KOPT-K1 (cell line): Measurements from ENCODE around the gene FTMT.
"Not testable (repeated sequence)": the region's sequence is repeated elsewhere in the genome, so short reads cannot be mapped to it uniquely, and the experiment has no call there.

Experiments
- H3K27ac ChIP-seq: fragments of 200-600 bp; sonication (generic); 2 replicates; pipeline ENCODE4 v1.5.1; 2016; ENCODE audit warnings: antibody characterized with exemption, mild to moderate bottlenecking, low read depth, low read length; ENCODE audit not compliant: poor library complexity, severe bottlenecking
- H3K36me3 ChIP-seq: fragments of 200-600 bp; sonication (generic); 2 replicates; pipeline ENCODE4 v1.5.1; 2017; ENCODE audit warnings: antibody characterized with exemption, mild to moderate bottlenecking, low read length, moderate library complexity; ENCODE audit not compliant: insufficient read depth
- H3K9me3 ChIP-seq: fragments of 200-600 bp; sonication (generic); 2 replicates; pipeline ENCODE4 v1.5.1; 2017; ENCODE audit warnings: antibody characterized with exemption, low read length, mild to moderate bottlenecking; ENCODE audit not compliant: insufficient read depth, poor library complexity, severe bottlenecking

FTMT gene

DNA sequence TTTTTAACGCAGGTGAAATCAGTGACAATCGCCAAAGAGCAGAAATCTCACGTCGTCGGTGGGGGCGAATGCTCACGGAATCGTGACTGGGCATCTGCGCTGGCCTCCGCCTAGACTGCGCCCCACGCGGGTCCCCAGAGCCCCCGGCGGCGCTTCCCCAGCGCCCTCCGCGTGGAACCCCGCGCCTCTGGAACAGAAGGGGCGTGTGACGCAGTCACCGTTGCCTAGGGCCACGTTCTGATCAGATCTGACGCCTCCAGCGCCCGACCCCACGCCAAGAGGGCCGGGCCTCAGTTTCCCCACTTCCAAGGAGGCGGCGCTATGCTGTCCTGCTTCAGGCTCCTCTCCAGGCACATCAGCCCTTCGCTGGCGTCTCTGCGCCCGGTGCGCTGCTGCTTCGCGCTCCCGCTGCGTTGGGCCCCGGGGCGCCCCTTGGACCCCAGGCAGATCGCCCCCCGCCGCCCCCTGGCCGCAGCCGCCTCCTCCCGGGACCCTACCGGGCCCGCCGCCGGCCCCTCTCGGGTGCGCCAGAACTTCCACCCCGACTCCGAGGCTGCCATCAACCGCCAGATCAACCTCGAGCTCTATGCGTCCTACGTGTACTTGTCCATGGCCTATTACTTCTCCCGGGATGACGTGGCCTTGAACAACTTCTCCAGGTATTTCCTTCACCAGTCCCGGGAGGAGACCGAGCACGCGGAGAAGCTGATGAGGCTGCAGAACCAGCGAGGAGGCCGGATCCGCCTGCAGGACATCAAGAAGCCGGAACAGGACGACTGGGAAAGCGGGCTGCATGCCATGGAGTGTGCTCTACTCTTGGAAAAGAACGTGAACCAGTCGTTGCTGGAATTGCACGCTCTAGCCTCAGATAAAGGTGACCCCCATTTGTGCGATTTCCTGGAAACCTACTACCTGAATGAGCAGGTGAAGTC is at the start of gene FTMT:
Gene FTMT (plus strand): TSS at position 240 of the 932 bp plus-strand sequence. CDS start 82 bp downstream, at position 322.
- Histone ChIP-seq H3K36me3 (no peaks in the 10 kb centered on the region), H3K27ac (no peak within 1 kb of the TSS), H3K9me3 (peaks cover 12% of the 10 kb centered on the region)

DNA sequence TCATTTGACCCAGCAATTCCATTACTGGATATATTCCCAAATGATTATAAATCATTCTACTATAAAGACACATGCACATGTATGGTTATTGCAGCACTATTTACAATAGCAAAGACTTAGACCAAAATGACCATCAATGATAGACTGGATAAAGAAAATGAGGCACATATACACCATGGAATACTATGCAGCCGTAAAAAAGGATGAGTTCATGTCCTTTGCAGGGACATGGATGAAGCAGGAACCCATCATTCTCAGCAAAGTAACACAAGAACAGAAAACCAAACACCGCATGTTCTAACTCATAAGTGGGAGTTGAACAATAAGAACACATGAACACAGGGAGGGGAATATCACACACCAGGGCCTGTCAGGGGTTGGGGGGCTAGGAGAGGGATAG is 46.4 kb upstream of the FTMT start:
- not testable (repeated sequence) for H3K36me3 ChIP-seq, H3K27ac ChIP-seq, H3K9me3 ChIP-seq

DNA sequence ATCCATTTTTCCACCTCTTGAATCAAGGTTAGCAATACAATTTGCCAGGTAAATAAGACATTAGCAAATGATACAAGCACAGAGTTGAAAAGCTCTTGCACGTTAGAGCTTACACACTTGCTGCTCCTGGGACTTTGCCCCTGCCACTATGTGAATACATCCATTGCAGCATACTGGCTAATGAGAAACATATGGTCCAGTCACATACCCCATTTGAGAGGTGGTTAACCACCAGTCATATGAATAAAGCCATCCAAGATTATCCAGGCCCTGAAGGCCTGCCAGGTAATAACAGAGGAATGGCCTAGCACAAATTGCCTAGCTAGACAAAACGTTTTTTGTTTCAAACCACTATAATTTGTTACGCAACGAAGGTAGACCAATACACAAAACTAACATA is 45.8 kb upstream of the FTMT start:
- no peak overlapping the region for H3K27ac ChIP-seq
- H3K9me3 ChIP-seq = no peaks in the 10 kb centered on the region
- H3K36me3 ChIP-seq = no peaks in the 10 kb centered on the region

DNA sequence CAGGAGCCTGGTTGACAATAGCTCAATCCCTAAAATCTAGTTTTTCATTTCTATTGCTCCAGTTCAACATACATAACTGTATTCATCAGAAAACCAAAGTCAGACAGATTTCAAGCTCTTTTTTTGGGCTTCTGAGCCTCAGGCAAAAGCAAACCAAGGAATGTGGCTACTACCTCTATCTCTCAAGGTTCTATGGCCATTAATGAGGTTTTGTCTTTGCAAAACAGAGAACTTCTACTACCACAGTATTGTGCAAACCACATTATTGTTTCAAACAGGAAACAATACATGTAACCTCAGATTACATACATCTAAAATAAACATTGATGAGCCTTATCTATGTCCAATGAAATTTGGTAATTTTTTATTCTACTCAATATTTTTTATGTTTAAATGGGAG is 35.5 kb upstream of the FTMT start:
- no peak overlapping the region for H3K27ac ChIP-seq
- no peaks in the 10 kb centered on the region for H3K9me3 ChIP-seq

DNA sequence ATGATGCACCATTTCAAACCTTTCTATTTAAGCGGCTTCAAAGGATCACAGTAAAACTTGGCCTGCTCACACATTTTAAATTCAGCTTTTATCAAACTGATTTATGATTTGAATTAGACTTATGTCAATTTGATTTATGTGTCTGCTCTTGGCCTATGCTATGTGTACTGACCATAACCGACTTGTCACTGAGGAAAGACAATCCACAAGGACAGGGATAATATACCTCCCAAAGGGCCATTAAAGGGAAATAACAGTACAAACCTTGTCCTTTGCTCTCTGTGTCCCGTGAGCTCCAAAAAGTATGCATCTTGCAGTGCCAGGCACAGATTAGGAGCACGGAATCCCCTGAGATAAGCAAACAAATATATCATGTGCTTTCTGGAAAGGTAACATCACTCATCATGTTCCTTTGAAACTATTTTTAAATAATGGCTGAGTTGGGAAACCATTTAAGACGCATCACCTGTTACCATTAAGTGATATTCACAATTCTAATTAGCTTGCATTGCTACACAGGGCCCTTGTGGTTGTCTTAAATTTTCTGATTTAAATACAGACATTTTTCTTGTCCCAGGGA is 31.9 kb upstream of the FTMT start:
- H3K36me3 ChIP-seq = no peaks in the 10 kb centered on the region
- no peak overlapping the region for H3K27ac ChIP-seq
- no peaks in the 10 kb centered on the region for H3K9me3 ChIP-seq

More for the DNA sequence above, 35.5 kb upstream of the FTMT start:
- no peaks in the 10 kb centered on the region for H3K36me3 ChIP-seq

DNA sequence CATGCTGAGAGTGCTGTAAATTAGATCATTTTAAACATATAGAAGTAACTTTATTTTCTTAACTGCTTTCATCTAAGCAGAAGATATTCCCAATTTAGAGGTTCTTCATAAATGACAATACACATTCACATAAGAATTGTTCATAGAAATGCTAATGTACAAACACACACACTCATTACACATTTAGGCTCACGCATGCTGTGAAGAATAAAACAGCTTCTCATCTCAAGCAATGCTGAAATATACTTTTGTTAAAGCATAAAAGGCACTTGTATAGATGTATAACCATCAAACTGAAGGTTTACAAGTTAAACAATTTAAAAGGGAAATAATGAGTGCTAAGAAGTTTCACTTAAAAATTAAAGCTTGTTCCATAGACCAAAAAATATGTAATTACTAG is 18.1 kb upstream of the FTMT start:
- H3K27ac ChIP-seq = no peak overlapping the region
- H3K36me3 ChIP-seq = no peaks in the 10 kb centered on the region
- H3K9me3 ChIP-seq = no peaks in the 10 kb centered on the region

DNA sequence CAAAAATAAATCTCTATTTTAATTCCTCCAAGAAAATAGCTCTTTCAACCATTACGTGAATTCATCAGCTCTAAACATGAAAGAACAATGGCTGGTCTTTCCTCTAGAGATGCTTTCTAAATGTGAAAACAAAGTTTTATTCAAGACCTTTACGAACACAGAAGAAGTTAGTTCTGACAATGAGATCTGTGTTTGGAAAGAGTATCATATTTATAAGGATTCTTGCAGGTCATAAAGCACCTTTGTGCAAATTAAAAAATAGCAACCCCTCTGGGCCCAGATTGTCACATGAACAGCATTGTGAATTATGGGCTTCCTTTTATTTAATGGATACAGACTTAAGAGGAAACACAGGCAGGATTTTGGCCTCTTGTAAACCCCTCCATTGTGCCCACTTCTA is 17.7 kb upstream of the FTMT start:
- no peaks in the 10 kb centered on the region for H3K9me3 ChIP-seq
- no peak overlapping the region for H3K27ac ChIP-seq
- H3K36me3 ChIP-seq = no peaks in the 10 kb centered on the region

DNA sequence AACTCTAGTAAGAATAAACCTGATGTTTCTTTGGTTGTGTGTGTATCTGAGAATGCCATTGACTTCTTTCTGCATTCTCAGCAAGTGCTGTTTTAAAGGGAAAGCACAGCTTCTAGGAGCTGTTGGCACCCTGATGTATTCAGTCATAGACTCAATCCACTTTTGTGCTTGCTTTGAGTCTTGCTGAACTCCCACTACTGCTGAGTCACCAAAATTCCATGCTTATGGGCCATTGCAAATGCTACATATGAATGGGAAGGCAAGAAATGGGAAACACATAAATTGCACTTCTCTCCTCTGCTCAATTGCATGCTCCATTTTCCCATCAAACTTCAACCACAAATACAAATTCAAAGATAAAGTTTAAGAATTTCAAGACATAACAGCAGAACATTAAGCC is 9.8 kb upstream of the FTMT start:
- Histone ChIP-seq H3K36me3 (no peaks in the 10 kb centered on the region), H3K27ac (no peak overlapping the region), H3K9me3 (no peaks in the 10 kb centered on the region)

DNA sequence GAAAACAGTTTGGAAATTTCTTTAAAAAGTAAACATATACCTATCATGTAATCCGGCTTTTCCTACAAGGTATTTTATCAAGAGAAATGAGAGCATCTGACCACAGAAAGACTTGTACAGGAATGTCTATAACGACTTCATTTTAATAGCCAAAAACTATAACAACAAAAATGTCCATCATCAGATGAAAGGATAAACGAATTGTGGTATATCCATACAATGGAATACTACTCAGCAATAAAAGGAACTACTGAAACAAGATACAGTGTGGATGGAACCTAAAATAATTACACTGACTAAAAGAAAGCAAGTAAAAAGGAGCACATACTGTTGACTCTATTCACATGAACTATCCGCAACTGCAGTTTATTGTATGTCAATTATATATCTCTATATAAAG is 1.4 kb upstream of the FTMT start:
- Histone ChIP-seq H3K9me3 (peaks cover 12% of the 10 kb centered on the region), H3K27ac (no peak overlapping the region)

DNA sequence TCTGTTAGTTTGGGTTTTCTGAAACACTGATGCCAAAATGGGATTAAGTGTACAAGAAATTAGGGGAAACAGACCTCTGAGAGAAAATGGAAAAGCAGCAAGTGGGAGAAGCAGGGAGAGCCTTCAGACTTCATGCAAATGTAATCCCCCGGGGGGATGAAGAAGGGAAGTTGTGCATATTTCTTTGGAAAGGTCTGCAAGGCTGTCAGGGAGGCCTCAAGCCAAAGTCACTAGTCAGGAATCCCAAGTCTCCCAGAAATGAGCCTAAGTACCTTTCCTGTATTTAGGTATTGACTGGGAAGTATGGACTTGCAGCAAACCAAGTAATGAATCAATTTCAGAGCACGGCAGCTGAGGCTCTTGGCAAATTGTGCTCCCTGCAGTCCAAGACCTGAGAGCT is 2.2 kb downstream of the FTMT start:
- Histone ChIP-seq H3K27ac (no peak overlapping the region), H3K36me3 (no peaks in the 10 kb centered on the region), H3K9me3 (peaks cover 12% of the 10 kb centered on the region)

More for the DNA sequence above, 1.4 kb upstream of the FTMT start:
- no peaks in the 10 kb centered on the region for H3K36me3 ChIP-seq

DNA sequence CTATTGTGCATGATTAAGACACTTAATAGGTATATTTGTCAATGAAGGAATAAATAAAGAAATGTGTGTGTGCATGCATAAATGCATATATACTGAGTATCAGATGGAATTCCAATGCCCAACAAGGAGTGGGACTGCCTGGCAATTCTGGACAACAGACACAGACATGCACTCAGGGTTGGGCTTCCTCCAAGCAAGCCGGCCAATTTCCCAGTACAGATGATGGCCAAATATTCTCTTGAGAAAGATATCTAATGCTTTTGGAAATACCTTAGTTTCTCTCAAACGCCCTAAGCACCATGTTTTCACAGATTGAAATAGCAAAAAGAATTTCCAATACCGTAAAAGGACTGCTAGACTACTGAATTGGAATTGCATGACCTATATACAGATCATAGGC is 11.1 kb downstream of the FTMT start:
- no peaks in the 10 kb centered on the region for H3K9me3 ChIP-seq
- no peaks in the 10 kb centered on the region for H3K36me3 ChIP-seq
- no peak overlapping the region for H3K27ac ChIP-seq

DNA sequence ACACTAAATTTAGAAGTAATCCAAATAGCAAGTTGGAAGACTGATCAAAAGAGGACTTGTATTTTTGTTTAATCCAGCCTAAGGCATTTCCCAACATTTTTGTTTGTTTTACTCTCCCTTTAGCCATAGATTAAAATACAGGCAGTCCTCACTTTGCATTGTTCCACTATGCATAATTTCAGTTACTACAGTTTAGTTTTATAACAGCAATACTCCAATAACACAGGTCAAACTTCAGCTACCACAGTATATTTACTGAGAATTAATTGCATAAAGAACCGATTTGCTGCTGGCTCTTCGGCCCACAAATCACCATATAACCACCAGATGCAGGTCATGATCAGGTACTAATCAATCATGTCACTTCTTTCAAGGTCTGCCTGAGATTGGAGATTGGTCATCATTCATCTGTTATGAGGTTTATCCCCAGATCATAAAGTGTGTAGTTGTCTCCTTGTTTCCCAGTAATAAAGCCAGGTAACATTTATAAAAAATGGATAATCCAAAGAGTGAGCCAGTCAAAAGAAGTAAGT is 12.1 kb downstream of the FTMT start:
- Histone ChIP-seq H3K27ac (no peak overlapping the region), H3K9me3 (no peaks in the 10 kb centered on the region), H3K36me3 (no peaks in the 10 kb centered on the region)

DNA sequence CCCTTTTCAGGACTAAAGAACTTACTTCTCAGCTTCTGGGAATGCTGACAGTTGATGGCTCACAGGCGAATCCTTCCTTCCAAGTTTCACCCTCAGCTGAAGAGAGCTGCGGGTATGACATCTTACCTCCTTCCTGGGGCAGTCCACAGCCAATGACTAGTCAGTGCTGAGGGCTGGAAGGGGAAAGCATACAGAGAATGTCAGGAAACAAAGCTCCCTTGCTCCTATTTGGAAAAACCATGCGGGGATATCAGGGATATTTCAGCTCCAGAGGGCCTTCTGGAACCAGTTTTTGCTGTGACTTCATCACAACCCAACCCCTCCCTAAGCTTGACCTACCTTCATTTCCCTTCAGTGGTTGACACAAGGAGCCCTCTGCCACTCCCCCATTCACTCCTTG is 15.7 kb downstream of the FTMT start:
- Histone ChIP-seq H3K27ac (no peak overlapping the region), H3K36me3 (no peaks in the 10 kb centered on the region), H3K9me3 (no peaks in the 10 kb centered on the region)

DNA sequence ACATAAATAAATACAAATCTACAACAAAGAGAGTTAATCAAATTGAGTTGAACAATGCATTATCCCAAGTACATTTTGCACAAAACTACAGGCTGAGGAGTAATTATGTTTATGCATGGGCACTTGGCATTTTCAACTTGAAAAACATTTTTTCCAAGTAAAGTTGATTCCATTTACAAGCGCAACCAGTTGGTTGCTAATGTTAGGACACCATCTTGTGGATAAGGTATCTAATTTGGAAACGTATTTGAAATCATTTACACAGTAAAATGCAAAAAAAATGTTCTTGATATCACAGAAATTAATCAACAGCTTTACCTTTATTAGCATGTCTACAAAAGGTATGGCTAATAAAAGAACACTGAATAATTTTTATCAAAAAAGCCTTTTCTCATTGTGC is 18.8 kb downstream of the FTMT start:
- Histone ChIP-seq H3K27ac (no peak overlapping the region), H3K36me3 (no peaks in the 10 kb centered on the region), H3K9me3 (no peaks in the 10 kb centered on the region)

DNA sequence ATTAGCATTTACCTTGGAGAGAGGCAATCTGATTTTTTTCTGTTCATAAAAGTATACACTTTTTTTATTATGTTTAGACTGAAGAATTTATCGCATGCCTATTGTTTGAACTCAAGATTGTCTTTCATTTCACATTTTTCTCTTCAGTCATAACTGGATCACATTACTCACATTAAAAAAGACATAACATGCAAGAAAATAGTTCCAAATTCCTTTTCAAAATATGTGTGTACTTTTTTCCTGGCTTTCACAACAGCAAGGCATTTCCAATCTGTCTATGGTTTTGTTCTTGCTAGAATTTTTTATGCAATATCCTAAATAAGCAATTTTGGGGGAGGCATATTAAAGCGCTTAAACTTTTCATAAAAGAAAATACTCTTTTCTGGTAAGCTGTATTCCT is 21.2 kb downstream of the FTMT start:
- no peaks in the 10 kb centered on the region for H3K9me3 ChIP-seq
- H3K27ac ChIP-seq = no peak overlapping the region
- no peaks in the 10 kb centered on the region for H3K36me3 ChIP-seq

DNA sequence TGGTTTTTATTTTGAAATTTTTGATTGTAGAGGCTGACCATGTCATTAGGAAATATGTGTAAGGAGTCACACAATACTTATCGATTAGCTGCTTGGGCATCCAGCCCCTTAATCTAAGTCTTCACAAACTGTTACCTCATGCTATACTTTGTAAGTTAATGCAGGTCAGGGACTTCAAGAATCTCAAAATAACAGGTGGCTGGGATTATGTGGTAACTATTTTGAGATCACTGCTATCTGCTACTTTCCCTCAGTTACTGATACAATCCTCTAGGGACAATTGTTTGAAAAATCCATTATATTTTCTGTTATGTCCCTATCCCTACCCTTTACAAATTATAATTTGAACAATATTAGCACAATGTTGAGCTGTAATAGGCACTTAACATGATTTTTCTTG is 21.7 kb downstream of the FTMT start:
- Histone ChIP-seq H3K36me3 (no peaks in the 10 kb centered on the region), H3K27ac (no peak overlapping the region), H3K9me3 (no peaks in the 10 kb centered on the region)
